HG03066 (cell line): Measurements from ENCODE around the gene STRAP.
"Not testable (repeated sequence)": the region's sequence is repeated elsewhere in the genome, so short reads cannot be mapped to it uniquely, and the experiment has no call there.

Source experiments
- ATAC-seq: cut with Tn5 transposase; IDR thresholded peaks from one replicate; pipeline ENCODE4 v1.9.1; 2021; ENCODE audit warnings: low read depth; ENCODE audit not compliant: unreplicated experiment

Gene STRAP

GRCh38 chr12:15863984-15864383, 18.2 kb upstream of the STRAP start:
- ATAC-seq, result peak; percentile 92

GRCh38 chr12:15868186-15868585, 14.0 kb upstream of the STRAP start:
- ATAC-seq, result no peak

- no peak for ATAC-seq
These were observed 8.6 kb upstream of the STRAP start for GRCh38 chr12:15873556-15873955.

GRCh38 chr12:15874556-15875145, 7.5 kb upstream of the STRAP start:
- not testable (repeated sequence) for ATAC-seq

- ATAC-seq, result no peak
These were observed 6.3 kb upstream of the STRAP start for GRCh38 chr12:15875863-15876262.

- no peak for ATAC-seq
These were observed 2.8 kb upstream of the STRAP start for GRCh38 chr12:15879413-15879812.

- no peak for ATAC-seq
These were observed 1.5 kb upstream of the STRAP start for GRCh38 chr12:15880721-15881120.

GRCh38 chr12:15883536-15883935, 1.3 kb downstream of the STRAP start:
- no peak for ATAC-seq

GRCh38 chr12:15886372-15887042, 4.3 kb downstream of the STRAP start:
- no peak for ATAC-seq

GRCh38 chr12:15887043-15887817, 5.0 kb downstream of the STRAP start:
- no peak for ATAC-seq

GRCh38 chr12:15892645-15893259, 10.6 kb downstream of the STRAP start:
- ATAC-seq, result no peak

- no peak for ATAC-seq
These were observed 11.1 kb downstream of the STRAP start for GRCh38 chr12:15893260-15893659.

GRCh38 chr12:15896867-15897266, 14.7 kb downstream of the STRAP start:
- no peak for ATAC-seq

- ATAC-seq, result no peak
These were observed 15.2 kb downstream of the STRAP start for GRCh38 chr12:15897433-15897832.

- no peak for ATAC-seq
These were observed 17.2 kb downstream of the STRAP start for GRCh38 chr12:15899282-15899870.

- no peak for ATAC-seq
These were observed 22.3 kb downstream of the STRAP start for GRCh38 chr12:15904378-15904920.

- ATAC-seq, result no peak
These were observed 28.3 kb downstream of the STRAP start for GRCh38 chr12:15910468-15910863.

- ATAC-seq, result peak; percentile 88
These were observed 28.9 kb downstream of the STRAP start, which contains the start of gene DERA for GRCh38 chr12:15910864-15911721. Gene DERA (plus strand): TSS chr12:15911332. CDS start chr12:15911384, 52 bp downstream.

GRCh38 chr12:15911931-15912330, 29.7 kb downstream of the STRAP start:
- ATAC-seq, result not testable (repeated sequence)

GRCh38 chr12:15914131-15914530, 31.9 kb downstream of the STRAP start:
- ATAC-seq, result not testable (repeated sequence)
